Mucosa of descending colon (tissue), 3 donors: ENCODE results near the gene SAP30L. TPM values are rescaled to one million over a fixed set of nuclear protein-coding genes. Genes with fewer than 3 reads are reported as not detected.
A peak's percentile ranks its signal among the peaks of the same experiment; 100 is the strongest.

Experiments used
- ATAC-seq: fragments of 200-7000 bp; cut with Tn5 transposase; one replicate; pipeline ENCODE4 v1.9.1; 2020; ENCODE audit warnings: mild to moderate bottlenecking, moderate library complexity
- DNase-seq, 3 donors: peaks; one replicate each; pipeline ENCODE4 v3.0.0-alpha.2; 2020
- H3K36me3 ChIP-seq: fragments of 200-600 bp; one replicate; pipeline ENCODE4 v1.8.0; 2021; ENCODE audit warnings: low read depth, mild to moderate bottlenecking
- H3K4me1 ChIP-seq: fragments of 200-600 bp; one replicate; pipeline ENCODE4 v1.8.0; 2021; ENCODE audit warnings: low read depth, mild to moderate bottlenecking
- H3K4me3 ChIP-seq: fragments of 200-600 bp; one replicate; pipeline ENCODE4 v1.8.0; 2021; ENCODE audit warnings: mild to moderate bottlenecking
- H3K9me3 ChIP-seq: fragments of 200-600 bp; one replicate; pipeline ENCODE4 v1.8.0; 2021; ENCODE audit warnings: mild to moderate bottlenecking
- intact Hi-C, 2 donors: fragments of 100-400 bp; cut with DNase I in 1 of 2; cut with micrococcal nuclease in 1 of 2; formaldehyde crosslinking; loops; one replicate each; pipeline versions ENCODE4 v1.11.0 to v1.11.1; 2022; cut with DNase I, micrococcal nuclease
- total RNA-seq, 3 donors: library from RNA; stranded (reverse); fragmentation: NEBNext Ultra II Directional in 2 of 3; extraction: Animal tissue kit (Norgen Biotek cat#: 25700) in 2 of 3; gene quantifications; one replicate each; pipeline versions ENCODE4 v1.2.1 to v1.2.4, GENCODE V29; 2021 to 2023
- TF ChIP-seq, protein P1 (sequence below): fragments of 200-600 bp; IDR thresholded peaks from one replicate; pipeline ENCODE4 v1.8.0; 2022; ENCODE audit warnings: antibody characterized with exemption, mild to moderate bottlenecking
- donor health status: DM: no; HTN: no; CAD: no; lungs with moderate emphysema.
- donor health status: DM: no; HTN: no; CAD: no.
- donor health status: DM: no; HTN: yes; CAD: no.

The SAP30L gene
- total RNA-seq, 3 donors from 2014 or later, result 55.0 to 65.6 (median 63.5) TPM

DNA sequence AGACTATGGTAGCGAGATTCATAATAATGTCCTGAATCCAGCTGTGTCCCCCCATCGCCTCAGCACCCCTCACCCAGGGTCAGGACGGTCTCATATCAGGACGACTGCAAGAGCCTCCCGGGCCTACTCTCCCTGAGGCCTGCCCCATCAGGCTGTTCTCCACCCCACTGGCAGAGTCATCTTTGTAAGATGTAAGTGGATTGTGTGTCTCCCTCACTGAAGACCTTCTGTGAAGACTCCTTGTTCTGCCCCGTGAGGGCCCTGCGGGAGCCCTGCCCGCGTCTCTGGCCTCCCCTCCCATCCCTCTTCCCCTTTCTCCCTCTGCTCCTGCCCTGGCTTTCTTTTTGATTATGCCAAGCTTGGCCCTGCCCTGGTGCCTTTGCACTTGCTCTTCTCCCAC is 43.9 kb upstream of the SAP30L start:
- intact Hi-C loops, result loop anchor here (10.0 kb wide), 2 partner anchors 217 to 327 kb away; no protein-coding TSS in a partner anchor
- Histone ChIP-seq H3K9me3 (no peaks in the 10 kb centered on the region), H3K4me3 (no peak overlapping the region), H3K4me1 (peaks cover 8% of the 10 kb centered on the region), H3K36me3 (no peaks in the 10 kb centered on the region)
- no peak for ATAC-seq
- TF ChIP-seq, protein P1, sequence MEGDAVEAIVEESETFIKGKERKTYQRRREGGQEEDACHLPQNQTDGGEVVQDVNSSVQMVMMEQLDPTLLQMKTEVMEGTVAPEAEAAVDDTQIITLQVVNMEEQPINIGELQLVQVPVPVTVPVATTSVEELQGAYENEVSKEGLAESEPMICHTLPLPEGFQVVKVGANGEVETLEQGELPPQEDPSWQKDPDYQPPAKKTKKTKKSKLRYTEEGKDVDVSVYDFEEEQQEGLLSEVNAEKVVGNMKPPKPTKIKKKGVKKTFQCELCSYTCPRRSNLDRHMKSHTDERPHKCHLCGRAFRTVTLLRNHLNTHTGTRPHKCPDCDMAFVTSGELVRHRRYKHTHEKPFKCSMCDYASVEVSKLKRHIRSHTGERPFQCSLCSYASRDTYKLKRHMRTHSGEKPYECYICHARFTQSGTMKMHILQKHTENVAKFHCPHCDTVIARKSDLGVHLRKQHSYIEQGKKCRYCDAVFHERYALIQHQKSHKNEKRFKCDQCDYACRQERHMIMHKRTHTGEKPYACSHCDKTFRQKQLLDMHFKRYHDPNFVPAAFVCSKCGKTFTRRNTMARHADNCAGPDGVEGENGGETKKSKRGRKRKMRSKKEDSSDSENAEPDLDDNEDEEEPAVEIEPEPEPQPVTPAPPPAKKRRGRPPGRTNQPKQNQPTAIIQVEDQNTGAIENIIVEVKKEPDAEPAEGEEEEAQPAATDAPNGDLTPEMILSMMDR, result no peak
- no peak for DNase-seq

DNA sequence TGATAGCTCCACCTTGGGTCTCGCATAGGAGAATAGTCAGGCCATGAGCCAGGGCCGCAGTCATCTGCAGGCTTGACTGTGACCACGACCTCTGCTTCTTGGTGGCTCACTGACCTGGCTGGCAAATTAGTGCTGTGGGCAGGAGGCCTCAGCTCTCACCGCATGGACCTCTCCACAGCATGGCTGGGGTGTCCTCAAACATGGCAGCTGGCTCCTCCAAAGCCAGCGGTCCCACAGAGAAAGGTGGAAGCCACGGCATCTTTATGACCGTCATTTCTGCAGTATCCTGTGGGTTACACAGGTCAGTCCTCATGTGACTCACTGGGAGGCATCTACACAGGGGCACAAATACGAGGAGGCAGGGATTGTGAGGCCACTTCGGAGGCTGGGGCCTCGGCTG is 43.2 kb upstream of the SAP30L start:
- Histone ChIP-seq H3K9me3 (no peaks in the 10 kb centered on the region), H3K4me3 (no peak overlapping the region), H3K36me3 (no peaks in the 10 kb centered on the region), H3K4me1 (peaks cover 8% of the 10 kb centered on the region)
- intact Hi-C loops, result loop anchor here (10.0 kb wide), 2 partner anchors 218 to 328 kb away; no protein-coding TSS in a partner anchor
- ATAC-seq, result no peak
- TF ChIP-seq, protein P1, result no peak
- no peak for DNase-seq

DNA sequence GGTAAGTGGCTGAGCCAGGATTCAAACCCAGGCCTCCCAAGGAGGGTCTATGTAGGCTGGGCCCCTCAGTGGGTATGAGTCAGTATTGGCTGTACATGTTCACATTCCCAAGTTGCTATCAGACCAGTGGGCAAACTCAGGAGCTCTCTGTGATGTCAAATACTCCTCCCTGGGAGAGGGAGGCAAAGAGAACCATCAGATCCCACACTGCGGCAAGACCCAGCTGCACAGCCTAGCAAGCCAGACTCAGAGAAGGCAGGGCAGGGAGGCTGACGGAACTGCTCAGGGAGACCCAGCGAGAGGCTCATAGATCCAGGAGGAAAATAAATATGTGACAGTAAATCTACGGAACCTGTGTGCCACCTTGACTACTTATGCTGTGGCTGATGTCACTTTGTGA is 42.6 kb upstream of the SAP30L start:
- ATAC-seq, result no peak
- H3K4me1 ChIP-seq, result peaks cover 8% of the 10 kb centered on the region
- H3K9me3 ChIP-seq, result no peaks in the 10 kb centered on the region
- H3K4me3 ChIP-seq, result no peak overlapping the region
- TF ChIP-seq, protein P1, result no peak
- no peaks in the 10 kb centered on the region for H3K36me3 ChIP-seq
- intact Hi-C loops, result loop anchor here (10.0 kb wide), 2 partner anchors 218 to 328 kb away; no protein-coding TSS in a partner anchor
- no peak for DNase-seq

DNA sequence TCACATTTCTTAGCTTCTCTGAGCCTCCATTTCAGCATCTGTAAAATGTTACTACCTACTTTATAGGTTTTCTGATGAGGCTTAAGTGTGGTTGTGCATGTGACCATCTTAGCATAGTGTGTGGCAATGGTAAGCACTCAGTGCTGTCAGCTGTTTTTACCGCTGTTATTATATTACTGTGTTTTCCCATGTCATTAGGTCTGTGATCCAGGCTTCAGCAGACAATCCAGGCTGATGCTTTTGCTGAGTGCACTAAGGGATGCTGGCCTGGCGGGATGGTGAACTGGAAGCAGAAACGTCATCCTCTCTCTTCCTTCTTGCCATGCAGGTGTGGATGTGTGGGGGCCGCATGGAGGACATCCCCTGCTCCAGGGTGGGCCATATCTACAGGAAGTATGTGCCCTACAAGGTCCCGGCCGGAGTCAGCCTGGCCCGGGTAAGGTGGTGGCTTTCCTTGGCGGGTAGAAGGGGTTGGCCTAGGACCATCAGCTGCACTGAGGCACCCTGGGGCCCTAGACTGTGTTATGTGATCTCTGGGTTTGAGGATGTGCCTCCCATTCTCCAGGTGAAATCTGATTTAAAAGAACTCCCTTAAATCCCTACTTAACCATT is 41.9 kb upstream of the SAP30L start:
- Histone ChIP-seq H3K36me3 (no peaks in the 10 kb centered on the region), H3K4me1 (peaks cover 8% of the 10 kb centered on the region), H3K4me3 (no peak overlapping the region), H3K9me3 (no peaks in the 10 kb centered on the region)
- DNase-seq (no peak), ATAC-seq (no peak)
- TF ChIP-seq, protein P1, result no peak
- intact Hi-C loops, result loop anchor here (10.0 kb wide), 2 partner anchors 219 to 329 kb away; no protein-coding TSS in a partner anchor

DNA sequence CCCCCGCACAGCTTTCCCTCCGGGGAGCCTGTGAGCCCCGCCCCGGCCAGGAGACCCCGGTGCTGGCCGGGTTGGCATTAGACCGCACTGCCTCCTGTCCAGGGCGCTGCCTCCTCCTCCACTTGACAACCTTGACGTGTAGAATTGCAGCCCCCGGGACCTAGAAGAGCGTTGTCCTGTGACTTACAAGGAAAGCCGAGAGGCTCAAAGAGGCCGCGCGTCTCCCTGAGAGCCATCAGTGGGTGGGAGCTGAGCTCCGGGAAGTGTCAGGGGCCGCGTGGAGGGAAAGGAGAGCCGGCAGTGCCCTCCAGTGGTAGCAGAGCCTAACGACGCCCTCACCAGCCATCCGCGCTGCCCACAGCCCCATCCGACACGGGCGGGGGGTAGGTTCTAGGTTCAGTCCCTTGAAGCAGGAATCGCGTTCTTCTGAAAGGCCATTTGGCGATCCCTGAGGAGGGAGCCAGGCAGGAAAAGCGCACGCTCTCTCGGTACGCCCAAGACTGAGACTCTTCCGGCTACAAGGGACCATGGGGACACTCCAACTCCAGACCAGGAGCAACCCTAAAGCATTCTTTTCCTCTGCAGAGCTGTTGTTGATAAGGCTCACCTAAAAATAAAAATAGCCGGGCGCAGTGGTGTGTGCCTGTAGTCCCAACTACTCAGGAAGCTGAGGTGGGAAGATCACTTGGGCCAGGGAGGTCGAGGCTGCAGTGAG is 40.6 kb upstream of the SAP30L start:
- Histone ChIP-seq H3K4me1 (peaks cover 8% of the 10 kb centered on the region), H3K9me3 (no peaks in the 10 kb centered on the region), H3K36me3 (no peaks in the 10 kb centered on the region), H3K4me3 (no peak overlapping the region)
- ATAC-seq (peak; percentile 97), DNase-seq (peak; percentile 79 to 82 (median 82))
- TF ChIP-seq, protein P1, result peak; percentile 76
- intact Hi-C loops, result loop anchor here (5.0 to 10.0 kb wide), 3 partner anchors 220 to 333 kb away; no protein-coding TSS in a partner anchor
